IMR-90 (cell line): ENCODE results near the gene ATG9A.

Experiments used
- FOS ChIP-seq: fragments of 150-350 bp; IDR thresholded peaks from 2 replicates; pipeline ENCODE4 v1.6.1; 2016; ENCODE audit warnings: low read depth, low read length
- MXI1 ChIP-seq: IDR thresholded peaks from 2 replicates; pipeline ENCODE4 v1.6.1; 2012; ENCODE audit warnings: low read depth, mild to moderate bottlenecking, low read length, moderate library complexity, borderline replicate concordance
- POLR2A ChIP-seq: IDR thresholded peaks from 2 replicates; pipeline ENCODE4 v1.6.1; 2012; ENCODE audit warnings: mild to moderate bottlenecking, low read depth, low read length
- RFX5 ChIP-seq: IDR thresholded peaks from 2 replicates; pipeline ENCODE4 v1.8.0; 2012; ENCODE audit warnings: low read depth, mild to moderate bottlenecking, low read length, moderate library complexity
- SMC3 ChIP-seq: fragments of 150-350 bp; IDR thresholded peaks from 2 replicates; pipeline ENCODE4 v1.6.1; 2016; ENCODE audit warnings: low read depth, mild to moderate bottlenecking, antibody characterized with exemption, low read length, moderate library complexity
- TF ChIP-seq, protein P1 (sequence below): fragments of 150-350 bp; IDR thresholded peaks from 2 replicates; pipeline ENCODE4 v1.6.1; 2017; ENCODE audit warnings: mild to moderate bottlenecking, antibody characterized with exemption, low read length, low read depth
- TF ChIP-seq, protein P2 (sequence below): conservative IDR thresholded peaks from 2 replicates; pipeline ENCODE4 v1.5.1; 2012; ENCODE audit warnings: mild to moderate bottlenecking, low read depth, low read length, improper control_type of control experiment

DNA sequence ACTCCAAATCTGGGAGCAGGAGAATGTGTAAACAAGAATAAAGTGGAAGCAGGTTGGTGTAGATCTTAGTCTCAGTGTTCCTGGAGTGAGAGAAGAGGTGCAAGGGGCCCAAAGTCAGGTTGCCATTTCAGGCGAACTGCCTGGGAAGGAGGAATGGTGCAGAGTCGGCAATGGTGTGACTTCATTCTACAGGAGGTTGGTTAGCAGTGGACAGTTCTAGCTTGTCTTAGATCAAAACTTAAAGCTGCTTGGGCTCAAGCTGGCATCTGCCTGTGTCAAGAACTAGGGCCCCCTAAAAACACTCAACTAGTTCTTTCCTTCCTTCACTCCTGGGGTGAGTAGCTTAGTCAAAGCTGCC, 19.4 kb upstream of the ATG9A start:
- TF ChIP-seq, protein P1, sequence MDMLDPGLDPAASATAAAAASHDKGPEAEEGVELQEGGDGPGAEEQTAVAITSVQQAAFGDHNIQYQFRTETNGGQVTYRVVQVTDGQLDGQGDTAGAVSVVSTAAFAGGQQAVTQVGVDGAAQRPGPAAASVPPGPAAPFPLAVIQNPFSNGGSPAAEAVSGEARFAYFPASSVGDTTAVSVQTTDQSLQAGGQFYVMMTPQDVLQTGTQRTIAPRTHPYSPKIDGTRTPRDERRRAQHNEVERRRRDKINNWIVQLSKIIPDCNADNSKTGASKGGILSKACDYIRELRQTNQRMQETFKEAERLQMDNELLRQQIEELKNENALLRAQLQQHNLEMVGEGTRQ: no peak
- TF ChIP-seq, protein P2, sequence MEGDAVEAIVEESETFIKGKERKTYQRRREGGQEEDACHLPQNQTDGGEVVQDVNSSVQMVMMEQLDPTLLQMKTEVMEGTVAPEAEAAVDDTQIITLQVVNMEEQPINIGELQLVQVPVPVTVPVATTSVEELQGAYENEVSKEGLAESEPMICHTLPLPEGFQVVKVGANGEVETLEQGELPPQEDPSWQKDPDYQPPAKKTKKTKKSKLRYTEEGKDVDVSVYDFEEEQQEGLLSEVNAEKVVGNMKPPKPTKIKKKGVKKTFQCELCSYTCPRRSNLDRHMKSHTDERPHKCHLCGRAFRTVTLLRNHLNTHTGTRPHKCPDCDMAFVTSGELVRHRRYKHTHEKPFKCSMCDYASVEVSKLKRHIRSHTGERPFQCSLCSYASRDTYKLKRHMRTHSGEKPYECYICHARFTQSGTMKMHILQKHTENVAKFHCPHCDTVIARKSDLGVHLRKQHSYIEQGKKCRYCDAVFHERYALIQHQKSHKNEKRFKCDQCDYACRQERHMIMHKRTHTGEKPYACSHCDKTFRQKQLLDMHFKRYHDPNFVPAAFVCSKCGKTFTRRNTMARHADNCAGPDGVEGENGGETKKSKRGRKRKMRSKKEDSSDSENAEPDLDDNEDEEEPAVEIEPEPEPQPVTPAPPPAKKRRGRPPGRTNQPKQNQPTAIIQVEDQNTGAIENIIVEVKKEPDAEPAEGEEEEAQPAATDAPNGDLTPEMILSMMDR: no peak
- no peak for TF ChIP-seq RFX5
- TF ChIP-seq POLR2A: 0 out of 2 replicates have a peak, but pooled peaks have one; percentile 10
- TF ChIP-seq SMC3: no peak
- TF ChIP-seq MXI1: no peak
- TF ChIP-seq FOS: no peak
